Measurements from ENCODE around the gene SH3GLB2.

GRCh38 chr9:129014608-129015007, 13.5 kb downstream of the SH3GLB2 start:
- TF ChIP-seq CTCF (IDR thresholded peaks at IDR 0.05) (no peak), POLR2A (IDR thresholded peaks at IDR 0.05) (no peak)
